DOHH2 (cell line): ENCODE data around the gene RNF180.
"Not testable (repeated sequence)": the region's sequence is repeated elsewhere in the genome, so short reads cannot be mapped to it uniquely, and the experiment has no call there.

Experiments used
- EZH2phosphoT487 ChIP-seq: fragments of 200-600 bp; sonication (generic); IDR thresholded peaks from 2 replicates; pipeline ENCODE4 v1.6.1; 2017; ENCODE audit warnings: borderline replicate concordance, mild to moderate bottlenecking, antibody characterized with exemption, low read length, moderate library complexity, mixed read lengths
- TF ChIP-seq, protein P1 (sequence below): fragments of 200-600 bp; sonication (generic); IDR thresholded peaks from one replicate; pipeline ENCODE4 v1.5.1; 2014; ENCODE audit warnings: antibody characterized with exemption, mild to moderate bottlenecking, low read depth, low read length; ENCODE audit not compliant: poor library complexity, severe bottlenecking

- TF ChIP-seq, protein P1, sequence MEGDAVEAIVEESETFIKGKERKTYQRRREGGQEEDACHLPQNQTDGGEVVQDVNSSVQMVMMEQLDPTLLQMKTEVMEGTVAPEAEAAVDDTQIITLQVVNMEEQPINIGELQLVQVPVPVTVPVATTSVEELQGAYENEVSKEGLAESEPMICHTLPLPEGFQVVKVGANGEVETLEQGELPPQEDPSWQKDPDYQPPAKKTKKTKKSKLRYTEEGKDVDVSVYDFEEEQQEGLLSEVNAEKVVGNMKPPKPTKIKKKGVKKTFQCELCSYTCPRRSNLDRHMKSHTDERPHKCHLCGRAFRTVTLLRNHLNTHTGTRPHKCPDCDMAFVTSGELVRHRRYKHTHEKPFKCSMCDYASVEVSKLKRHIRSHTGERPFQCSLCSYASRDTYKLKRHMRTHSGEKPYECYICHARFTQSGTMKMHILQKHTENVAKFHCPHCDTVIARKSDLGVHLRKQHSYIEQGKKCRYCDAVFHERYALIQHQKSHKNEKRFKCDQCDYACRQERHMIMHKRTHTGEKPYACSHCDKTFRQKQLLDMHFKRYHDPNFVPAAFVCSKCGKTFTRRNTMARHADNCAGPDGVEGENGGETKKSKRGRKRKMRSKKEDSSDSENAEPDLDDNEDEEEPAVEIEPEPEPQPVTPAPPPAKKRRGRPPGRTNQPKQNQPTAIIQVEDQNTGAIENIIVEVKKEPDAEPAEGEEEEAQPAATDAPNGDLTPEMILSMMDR = not testable (repeated sequence)
- TF ChIP-seq EZH2phosphoT487 = not testable (repeated sequence)
These were observed 233.1 kb downstream of the RNF180 start for GRCh38 chr5:64398735-64399134.
